KMS-11 (cell line): ENCODE measurements around the gene OR2M7.
"Not testable (repeated sequence)": the region's sequence is repeated elsewhere in the genome, so short reads cannot be mapped to it uniquely, and the experiment has no call there.

Experiments used
- H2AFZ ChIP-seq: fragments of 200-600 bp; sonication (generic); 2 replicates; pipeline ENCODE4 v1.6.1; 2016; ENCODE audit warnings: antibody characterized with exemption, mixed run types, low read depth
- H3K27ac ChIP-seq: fragments of 200-600 bp; sonication (generic); 2 replicates; pipeline ENCODE4 v1.6.1; 2016; ENCODE audit warnings: mild to moderate bottlenecking, mixed run types
- H3K27me3 ChIP-seq: fragments of 200-600 bp; sonication (generic); 2 replicates; pipeline ENCODE4 v1.6.1; 2017; ENCODE audit warnings: mild to moderate bottlenecking, low read depth, mixed run types, moderate library complexity; ENCODE audit not compliant: insufficient read depth
- H3K36me3 ChIP-seq: fragments of 200-600 bp; sonication (generic); 2 replicates; pipeline ENCODE4 v1.6.1; 2017; ENCODE audit warnings: mild to moderate bottlenecking, mixed run types; ENCODE audit not compliant: insufficient read depth
- H3K4me1 ChIP-seq: fragments of 200-600 bp; sonication (generic); 2 replicates; pipeline ENCODE4 v1.6.1; 2016; ENCODE audit warnings: mild to moderate bottlenecking, low read depth, mixed run types; ENCODE audit not compliant: poor library complexity, severe bottlenecking
- H3K4me2 ChIP-seq: fragments of 200-600 bp; sonication (generic); 2 replicates; pipeline ENCODE4 v1.7.0; 2016; ENCODE audit warnings: mild to moderate bottlenecking, mixed run types
- H3K4me3 ChIP-seq: fragments of 200-600 bp; sonication (generic); IDR thresholded peaks from 2 replicates; pipeline ENCODE4 v1.6.1; 2017; ENCODE audit warnings: low read depth, low read length, mixed read lengths; ENCODE audit not compliant: insufficient read depth
- H3K79me2 ChIP-seq: fragments of 200-600 bp; sonication (generic); 2 replicates; pipeline ENCODE4 v1.6.1; 2016; ENCODE audit warnings: low read depth, mixed run types; ENCODE audit not compliant: insufficient read depth
- H3K9ac ChIP-seq: fragments of 200-600 bp; sonication (generic); 2 replicates; pipeline ENCODE4 v1.6.1; 2016; ENCODE audit warnings: mild to moderate bottlenecking, mixed run types
- H4K20me1 ChIP-seq: fragments of 200-600 bp; sonication (generic); 2 replicates; pipeline ENCODE4 v1.6.1; 2016; ENCODE audit warnings: mild to moderate bottlenecking, mixed run types; ENCODE audit not compliant: insufficient read depth
- CTCF ChIP-seq: fragments of 200-600 bp; sonication (generic); conservative IDR thresholded peaks from 2 replicates; pipeline ENCODE4 v1.6.1; 2017; ENCODE audit warnings: low read depth, mild to moderate bottlenecking, antibody characterized with exemption, low read length, moderate library complexity, mixed read lengths

OR2M7 gene

DNA sequence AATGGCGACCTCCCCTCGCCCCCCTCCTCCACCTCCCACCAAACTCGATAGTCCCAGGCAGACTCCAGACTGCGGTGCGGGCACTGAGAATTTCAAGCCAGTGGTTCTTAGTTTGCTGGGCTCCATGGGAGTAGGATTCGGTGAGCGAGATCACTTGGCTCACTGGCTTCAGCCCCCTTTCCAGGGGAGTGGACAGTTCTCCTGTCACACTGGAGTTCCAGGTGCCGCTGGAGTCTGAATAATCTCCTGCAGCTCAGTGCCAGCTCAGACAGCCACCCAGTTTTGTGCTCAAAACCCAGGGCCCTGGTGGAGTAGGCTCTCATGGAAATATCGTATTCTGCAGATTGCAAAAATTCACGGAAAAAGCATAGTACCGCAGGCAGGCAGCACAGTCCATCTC lies 7.6 kb downstream of the OR2M7 start:
- H3K9ac ChIP-seq = no peak overlapping the region
- H3K27me3 ChIP-seq = no peaks in the 10 kb centered on the region
- H3K4me3 ChIP-seq = no peak overlapping the region
- no peak overlapping the region for H3K27ac ChIP-seq
- no peaks in the 10 kb centered on the region for H3K36me3 ChIP-seq
- no peaks in the 10 kb centered on the region for H4K20me1 ChIP-seq
- H3K79me2 ChIP-seq = no peaks in the 10 kb centered on the region
- no peak overlapping the region for H2AFZ ChIP-seq
- H3K4me2 ChIP-seq = no peak overlapping the region
- no peaks in the 10 kb centered on the region for H3K4me1 ChIP-seq
- TF ChIP-seq CTCF = no peak

GRCh38 chr1:248306740-248307139 lies 17.6 kb downstream of the OR2M7 start:
- not testable (repeated sequence) for H3K36me3 ChIP-seq, H3K9ac ChIP-seq, H3K27ac ChIP-seq, H3K4me2 ChIP-seq, H3K4me1 ChIP-seq, H3K79me2 ChIP-seq, H3K4me3 ChIP-seq, H3K27me3 ChIP-seq, H4K20me1 ChIP-seq, H2AFZ ChIP-seq

GRCh38 chr1:248306103-248306502 lies 18.3 kb downstream of the OR2M7 start:
- no peak overlapping the region for H3K4me3 ChIP-seq
- no peaks in the 10 kb centered on the region for H3K36me3 ChIP-seq
- no peak for TF ChIP-seq CTCF
- no peaks in the 10 kb centered on the region for H3K4me1 ChIP-seq
- no peak overlapping the region for H3K9ac ChIP-seq
- H3K27ac ChIP-seq = no peak overlapping the region
- H3K27me3 ChIP-seq = no peaks in the 10 kb centered on the region
- H3K4me2 ChIP-seq = no peak overlapping the region
- no peaks in the 10 kb centered on the region for H4K20me1 ChIP-seq
- H3K79me2 ChIP-seq = no peaks in the 10 kb centered on the region
- H2AFZ ChIP-seq = no peak overlapping the region

DNA sequence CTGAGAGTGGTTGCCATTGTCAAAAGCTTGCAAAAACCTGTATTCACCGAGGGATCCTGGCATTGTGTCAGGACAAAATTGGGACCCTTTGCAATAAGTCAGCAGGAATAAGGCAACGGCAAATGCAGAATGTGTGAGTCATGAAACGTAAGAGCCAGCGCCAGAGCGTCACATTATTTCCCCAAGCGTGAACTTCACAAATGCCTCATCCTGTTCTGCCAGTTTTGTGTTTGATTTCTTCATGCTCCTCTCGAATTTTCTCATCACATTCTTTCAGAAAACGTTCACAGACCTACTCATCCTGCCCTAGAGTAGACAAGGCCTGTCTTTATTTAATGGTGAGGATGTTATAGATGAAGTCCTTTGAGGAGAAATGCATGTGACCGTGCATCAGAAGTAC lies 18.7 kb downstream of the OR2M7 start:
- not testable (repeated sequence) for H3K27me3 ChIP-seq, H4K20me1 ChIP-seq, H3K9ac ChIP-seq, H3K4me1 ChIP-seq, H3K4me3 ChIP-seq, H3K36me3 ChIP-seq, H2AFZ ChIP-seq, H3K27ac ChIP-seq, H3K4me2 ChIP-seq, H3K79me2 ChIP-seq

- H3K4me1 ChIP-seq = no peaks in the 10 kb centered on the region
- TF ChIP-seq CTCF = no peak
- H2AFZ ChIP-seq = no peak within 1 kb of the TSS
- no peak within 1 kb of the TSS for H3K27ac ChIP-seq
- H4K20me1 ChIP-seq = no peaks in the 10 kb centered on the region
- no peak within 1 kb of the TSS for H3K9ac ChIP-seq
- H3K4me2 ChIP-seq = no peak within 1 kb of the TSS
- no peaks in the 10 kb centered on the region for H3K36me3 ChIP-seq
- H3K27me3 ChIP-seq = no peaks in the 10 kb centered on the region
- H3K79me2 ChIP-seq = no peaks in the 10 kb centered on the region
- no peak within 1 kb of the TSS for H3K4me3 ChIP-seq
Observed at GRCh38 chr1:248303324-248303723, 21.0 kb downstream of the OR2M7 start, which contains the start of gene OR2T12. Gene OR2T12, minus strand, starts transcription at chr1:248303424. Its CDS starts 7,846 bp downstream, at chr1:248295578.
